ENCODE results near the gene ZNF202.

DNA sequence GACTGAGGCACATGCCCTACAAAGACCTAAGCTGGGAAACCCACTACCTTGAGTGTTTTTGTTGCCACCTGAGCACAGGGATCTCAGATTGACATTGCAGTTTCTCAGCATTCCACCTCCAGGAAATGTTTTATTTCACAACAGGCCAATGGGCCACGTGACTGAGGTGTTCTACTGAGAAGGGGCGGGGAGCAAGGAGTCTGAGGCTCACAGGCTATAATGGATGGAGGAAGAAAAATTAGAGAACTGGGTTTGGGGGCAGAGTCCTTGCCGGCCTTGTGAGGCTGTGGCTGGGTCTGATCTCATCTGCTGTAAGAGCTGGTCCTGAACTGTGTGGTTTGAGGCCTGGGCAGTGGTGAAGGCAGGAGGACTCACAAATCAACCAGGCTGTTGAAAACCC is 40.7 kb downstream of the ZNF202 start:
- TF ChIP-seq, protein P1, sequence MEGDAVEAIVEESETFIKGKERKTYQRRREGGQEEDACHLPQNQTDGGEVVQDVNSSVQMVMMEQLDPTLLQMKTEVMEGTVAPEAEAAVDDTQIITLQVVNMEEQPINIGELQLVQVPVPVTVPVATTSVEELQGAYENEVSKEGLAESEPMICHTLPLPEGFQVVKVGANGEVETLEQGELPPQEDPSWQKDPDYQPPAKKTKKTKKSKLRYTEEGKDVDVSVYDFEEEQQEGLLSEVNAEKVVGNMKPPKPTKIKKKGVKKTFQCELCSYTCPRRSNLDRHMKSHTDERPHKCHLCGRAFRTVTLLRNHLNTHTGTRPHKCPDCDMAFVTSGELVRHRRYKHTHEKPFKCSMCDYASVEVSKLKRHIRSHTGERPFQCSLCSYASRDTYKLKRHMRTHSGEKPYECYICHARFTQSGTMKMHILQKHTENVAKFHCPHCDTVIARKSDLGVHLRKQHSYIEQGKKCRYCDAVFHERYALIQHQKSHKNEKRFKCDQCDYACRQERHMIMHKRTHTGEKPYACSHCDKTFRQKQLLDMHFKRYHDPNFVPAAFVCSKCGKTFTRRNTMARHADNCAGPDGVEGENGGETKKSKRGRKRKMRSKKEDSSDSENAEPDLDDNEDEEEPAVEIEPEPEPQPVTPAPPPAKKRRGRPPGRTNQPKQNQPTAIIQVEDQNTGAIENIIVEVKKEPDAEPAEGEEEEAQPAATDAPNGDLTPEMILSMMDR (conservative IDR thresholded peaks at IDR 0.05; ENCODE audit: low read depth, low read length), result no peak
- no peak for TF ChIP-seq EZH2 (IDR thresholded peaks at IDR 0.05; ENCODE audit: low read length, unreplicated experiment)
- no peak for TF ChIP-seq EZH2phosphoT487 (IDR thresholded peaks at IDR 0.05; ENCODE audit: borderline replicate concordance, low read length)
